Endothelial cell of umbilical vein (primary cell): ENCODE results near the gene CACTIN. TPM values are rescaled to one million over a fixed set of nuclear protein-coding genes. Genes with fewer than 3 reads are reported as not detected.

Experiments used
- BruUV-seq: library from RNA; stranded (reverse); fragments of 400-500 nt; replicated peaks from 2 replicates; lab custom pipeline; 2021; lab: Mats Ljungman, UMichigan
- CTCF ChIA-PET: fragments of 300-600, 350-600 bp; sonication (Branson Sonifier 250); formaldehyde crosslinking; loops from one replicate; lab custom pipeline; 2021; ENCODE audit warnings: antibody characterized with exemption, inconsistent platforms; lab: Charles Lee
- POLR2A ChIA-PET: fragments of 300-600, 350-600 bp; sonication (Branson Sonifier 250); formaldehyde crosslinking; loops from one replicate; lab custom pipeline; 2021; ENCODE audit warnings: antibody characterized with exemption, inconsistent platforms; lab: Charles Lee
- DNase-seq: peaks from one replicate; pipeline ENCODE4 v3.0.0-alpha.2; 2011; ENCODE audit warnings: low read depth, low spot score
- FAIRE-seq: peaks from 2 replicates; lab custom pipeline; 2011; peaks lifted over from hg19 to GRCh38; lab: Jason Lieb, UNC
- H2AFZ ChIP-seq: 2 replicates; pipeline ENCODE4 v1.6.0; 2012; ENCODE audit warnings: low read depth, low read length, control low read depth, inconsistent platforms
- H3K27ac ChIP-seq: 2 replicates; pipeline ENCODE4 v1.5.1; 2011; ENCODE audit warnings: low read depth, mild to moderate bottlenecking, control low read depth, low read length, moderate library complexity; ENCODE audit not compliant: insufficient read depth
- H3K27me3 ChIP-seq, 2 experiments: 2 replicates each; pipeline versions ENCODE4 v1.6.0 to v1.6.1; 2011; ENCODE audit warnings: low read length in 2 of 2, mixed read lengths in 1 of 2; ENCODE audit not compliant: control insufficient read depth in 2 of 2, insufficient read depth in 2 of 2
- H3K36me3 ChIP-seq, 2 experiments: 2 replicates in 1 of 2; 3 replicates in 1 of 2; pipeline ENCODE4 v1.5.1; 2011; ENCODE audit warnings: low read length in 2 of 2, mild to moderate bottlenecking in 1 of 2, moderate library complexity in 1 of 2; ENCODE audit not compliant: control insufficient read depth in 2 of 2, insufficient read depth in 2 of 2; ENCODE audit errors: extremely low read depth in 1 of 2
- H3K4me1 ChIP-seq: 3 replicates; pipeline ENCODE4 v1.5.1; 2011; ENCODE audit warnings: mild to moderate bottlenecking, low read length; ENCODE audit not compliant: control insufficient read depth, insufficient read depth; ENCODE audit errors: extremely low read depth
- H3K4me2 ChIP-seq: 2 replicates; pipeline ENCODE4 v1.6.1; 2011; ENCODE audit warnings: low read length, control low read depth, mixed read lengths; ENCODE audit not compliant: insufficient read depth
- H3K4me3 ChIP-seq, 3 experiments: fragments of 200-600 bp in 1 of 3; sonication (generic), shearing (Covaris generic) in 1 of 3; replicated peaks in 1 of 3; 2 replicates each; pipeline ENCODE4 v1.5.1; 2011 to 2016; ENCODE audit warnings: control low read depth in 3 of 3, low read length in 3 of 3, mild to moderate bottlenecking in 2 of 3, inconsistent platforms in 1 of 3, low read depth in 1 of 3, moderate library complexity in 1 of 3; ENCODE audit not compliant: insufficient read depth in 1 of 3
- H3K79me2 ChIP-seq: 2 replicates; pipeline ENCODE4 v1.6.0; 2012; ENCODE audit warnings: low read length, inconsistent platforms; ENCODE audit not compliant: control insufficient read depth, insufficient read depth
- H3K9ac ChIP-seq: replicated peaks from 2 replicates; pipeline ENCODE3; 2011; ENCODE audit warnings: low read length, control low read depth; ENCODE audit not compliant: insufficient read depth; ENCODE audit errors: extremely low read depth
- H3K9me1 ChIP-seq: replicated peaks from 3 replicates; pipeline ENCODE4 v1.6.0; 2011; ENCODE audit warnings: mild to moderate bottlenecking, low read length; ENCODE audit not compliant: control insufficient read depth, insufficient read depth; ENCODE audit errors: extremely low read depth
- H3K9me3 ChIP-seq: replicated peaks from 2 replicates; pipeline ENCODE4 v1.5.1; 2012; ENCODE audit warnings: low read length, inconsistent platforms; ENCODE audit not compliant: control insufficient read depth, insufficient read depth
- H4K20me1 ChIP-seq: replicated peaks from 2 replicates; pipeline ENCODE3; 2011; ENCODE audit warnings: mild to moderate bottlenecking, low read length; ENCODE audit not compliant: control insufficient read depth, insufficient read depth; ENCODE audit errors: extremely low read depth
- EZH2 ChIP-seq: IDR thresholded peaks from 2 replicates; pipeline ENCODE4 v1.6.1; 2012; ENCODE audit warnings: borderline replicate concordance, low read depth, mild to moderate bottlenecking, moderate library complexity, low read length, inconsistent platforms; ENCODE audit not compliant: severe bottlenecking
- FOS ChIP-seq: IDR thresholded peaks from 2 replicates; pipeline ENCODE4 v1.6.1; 2011; ENCODE audit warnings: mild to moderate bottlenecking, low read length, moderate library complexity, borderline replicate concordance; ENCODE audit not compliant: insufficient read depth
- GATA2 ChIP-seq: IDR thresholded peaks from 2 replicates; pipeline ENCODE4 v1.7.0; 2011; ENCODE audit warnings: low read depth, mild to moderate bottlenecking, moderate library complexity, mixed read lengths, low read length; ENCODE audit not compliant: insufficient read length, insufficient read depth
- JUN ChIP-seq: IDR thresholded peaks from 2 replicates; pipeline ENCODE4 v1.6.1; 2011; ENCODE audit warnings: borderline replicate concordance, low read depth; ENCODE audit not compliant: insufficient read length, insufficient read depth
- MYC ChIP-seq: IDR thresholded peaks from one replicate; pipeline ENCODE4 v1.6.1; 2011; ENCODE audit warnings: mild to moderate bottlenecking, low read depth, low read length
- POLR2A ChIP-seq: IDR thresholded peaks from 2 replicates; pipeline ENCODE4 v1.6.1; 2012; ENCODE audit warnings: low read depth, mild to moderate bottlenecking, control low read depth, low read length
- POLR2AphosphoS5 ChIP-seq: IDR thresholded peaks from 2 replicates; pipeline ENCODE4 v1.6.1; 2012; ENCODE audit warnings: low read depth, mild to moderate bottlenecking, control low read depth, low read length, moderate library complexity; ENCODE audit not compliant: insufficient read depth
- dilution Hi-C: fragments of 300-500 bp; cut with MboI; formaldehyde crosslinking; loops from one replicate; pipeline ENCODE4 v1.15.0; 2019; ENCODE audit warnings: low sequenced_read_pairs; ENCODE audit not compliant: extremely low pct_ligation_motif_present
- intact Hi-C: fragments of 100-400 bp; cut with micrococcal nuclease; formaldehyde crosslinking; loops from one replicate; pipeline ENCODE4 v1.10.0; 2022
- polyA plus RNA-seq, 4 experiments: library from polyadenylated mRNA; depleted of rRNA in 3 of 4; stranded (reverse) in 3 of 4; unstranded in 1 of 4; fragments of >200 nt; gene quantifications; 2 replicates each; pipeline versions ENCODE4 v1.2.1 to v1.2.3, GENCODE V29; 2011 to 2012; ENCODE audit warnings: missing spikeins in 1 of 4
- total RNA-seq: library from RNA; stranded (reverse); gene quantifications from 2 replicates; pipeline ENCODE4 v1.2.3, GENCODE V29; 2021
- TF ChIP-seq, protein P1 (sequence below), 2 donors: IDR thresholded peaks; 1 replicate in 1 of 2; 2 replicates in 1 of 2; pipeline ENCODE4 v1.5.1; 2011; ENCODE audit warnings: low read length in 2 of 2, mild to moderate bottlenecking in 2 of 2, moderate library complexity in 2 of 2, control low read depth in 1 of 2, inconsistent platforms in 1 of 2, low read depth in 1 of 2; ENCODE audit not compliant: insufficient read depth in 1 of 2; ENCODE audit errors: extremely low read depth in 1 of 2
- TF ChIP-seq, protein P2 (sequence below): IDR thresholded peaks from 2 replicates; pipeline ENCODE4 v1.6.1; 2011; ENCODE audit not compliant: insufficient read depth, insufficient read length

The CACTIN gene
- total and polyA plus RNA-seq, 2 donors (not counting 3 experiments of a cell fraction or from before 2014, with no cell fraction given), result 29.7 to 36.1 TPM

DNA sequence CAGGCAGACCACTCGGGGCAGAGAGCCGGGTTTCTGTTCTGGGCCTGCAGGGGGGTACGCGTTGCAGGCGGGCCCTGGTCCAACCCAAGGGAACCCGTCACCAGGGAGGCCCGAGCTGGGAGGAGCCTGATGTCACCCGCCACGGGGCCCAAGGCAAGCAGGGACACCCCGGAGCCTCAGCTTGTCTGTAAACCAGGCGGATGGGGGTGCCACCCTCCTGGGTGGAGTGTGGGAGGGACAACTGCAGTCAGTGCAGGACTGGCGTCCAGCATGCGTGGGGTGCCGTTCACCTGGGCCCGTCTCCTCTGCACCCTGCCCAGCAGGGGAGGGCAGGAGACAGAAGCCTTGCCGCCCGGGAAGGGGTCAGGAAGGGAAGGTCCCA lies 7.0 kb downstream of the CACTIN start:
- dilution Hi-C loops, result no loop called here
- POLR2A ChIA-PET, result no interaction called here

More for the DNA sequence above, 7.0 kb downstream of the CACTIN start:
- FAIRE-seq (no peak), DNase-seq (no peak)
- intact Hi-C loops, result loop anchor here (10.0 kb wide), 1 partner anchor 85 kb away; the partner anchor contains the start of genes PIP5K1C and TJP3
- TF ChIP-seq, protein P1, sequence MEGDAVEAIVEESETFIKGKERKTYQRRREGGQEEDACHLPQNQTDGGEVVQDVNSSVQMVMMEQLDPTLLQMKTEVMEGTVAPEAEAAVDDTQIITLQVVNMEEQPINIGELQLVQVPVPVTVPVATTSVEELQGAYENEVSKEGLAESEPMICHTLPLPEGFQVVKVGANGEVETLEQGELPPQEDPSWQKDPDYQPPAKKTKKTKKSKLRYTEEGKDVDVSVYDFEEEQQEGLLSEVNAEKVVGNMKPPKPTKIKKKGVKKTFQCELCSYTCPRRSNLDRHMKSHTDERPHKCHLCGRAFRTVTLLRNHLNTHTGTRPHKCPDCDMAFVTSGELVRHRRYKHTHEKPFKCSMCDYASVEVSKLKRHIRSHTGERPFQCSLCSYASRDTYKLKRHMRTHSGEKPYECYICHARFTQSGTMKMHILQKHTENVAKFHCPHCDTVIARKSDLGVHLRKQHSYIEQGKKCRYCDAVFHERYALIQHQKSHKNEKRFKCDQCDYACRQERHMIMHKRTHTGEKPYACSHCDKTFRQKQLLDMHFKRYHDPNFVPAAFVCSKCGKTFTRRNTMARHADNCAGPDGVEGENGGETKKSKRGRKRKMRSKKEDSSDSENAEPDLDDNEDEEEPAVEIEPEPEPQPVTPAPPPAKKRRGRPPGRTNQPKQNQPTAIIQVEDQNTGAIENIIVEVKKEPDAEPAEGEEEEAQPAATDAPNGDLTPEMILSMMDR (IDR thresholded peaks at IDR 0.05; ENCODE audit: extremely low read depth in 1 of 2, insufficient read depth in 1 of 2, low read depth in 1 of 2, low read length in 2 of 2), result no peak
- TF ChIP-seq POLR2AphosphoS5 (no peak), MYC (no peak), GATA2 (no peak), POLR2A (no peak), FOS (no peak), JUN (no peak), EZH2 (no peak)
- TF ChIP-seq, protein P2, sequence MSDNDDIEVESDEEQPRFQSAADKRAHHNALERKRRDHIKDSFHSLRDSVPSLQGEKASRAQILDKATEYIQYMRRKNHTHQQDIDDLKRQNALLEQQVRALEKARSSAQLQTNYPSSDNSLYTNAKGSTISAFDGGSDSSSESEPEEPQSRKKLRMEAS, result no peak
- Histone ChIP-seq H3K9me3 (no peaks in the 10 kb centered on the region), H3K4me2 (no peak overlapping the region), H3K9me1 (no peaks in the 10 kb centered on the region), H3K9ac (no peak overlapping the region), H3K36me3 (peaks cover 0 to 25% of the 10 kb centered on the region in 2 experiments), H3K4me1 (no peaks in the 10 kb centered on the region), H3K27ac (no peak overlapping the region), H3K27me3 (no peaks in the 10 kb centered on the region), H3K4me3 (no peak overlapping the region), H4K20me1 (no peaks in the 10 kb centered on the region), H2AFZ (no peak overlapping the region), H3K79me2 (no peaks in the 10 kb centered on the region)
- no TSS peak for BruUV-seq
- CTCF ChIA-PET, result interaction anchor here (0.8 to 2.1 kb wide), 5 partner anchors 12 to 75 kb away, joined by 3 to 13 read pairs (median 5); partner anchors contain the start of gene GIPC3
